ENCODE data around the gene TLE6.
"Not testable (repeated sequence)": the region's sequence is repeated elsewhere in the genome, so short reads cannot be mapped to it uniquely, and the experiment has no call there.

The TLE6 gene

DNA sequence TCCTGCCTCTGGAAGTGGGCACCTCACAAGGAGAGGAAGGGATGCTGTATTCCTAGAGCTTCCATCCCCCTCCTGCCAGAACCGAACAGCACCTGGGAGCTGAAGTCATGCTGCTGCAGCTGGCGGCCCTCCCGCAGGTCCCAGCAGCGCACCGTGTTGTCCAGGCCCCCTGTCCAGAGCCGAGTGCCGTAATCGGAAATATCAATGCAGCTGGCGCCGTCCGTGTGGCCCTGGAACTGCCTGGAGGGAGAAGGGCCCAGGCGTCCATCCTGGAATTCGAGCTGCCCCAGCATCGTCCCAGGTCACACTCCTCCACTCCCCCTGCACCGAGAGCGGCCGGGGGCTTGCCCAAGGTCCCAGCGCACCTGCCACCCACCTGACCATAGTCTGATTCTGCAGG lies 28.0 kb downstream of the TLE6 start:
- DNase-seq = no peak

GRCh38 chr19:3006075-3006767 lies 28.9 kb downstream of the TLE6 start:
- no peak for DNase-seq

DNA sequence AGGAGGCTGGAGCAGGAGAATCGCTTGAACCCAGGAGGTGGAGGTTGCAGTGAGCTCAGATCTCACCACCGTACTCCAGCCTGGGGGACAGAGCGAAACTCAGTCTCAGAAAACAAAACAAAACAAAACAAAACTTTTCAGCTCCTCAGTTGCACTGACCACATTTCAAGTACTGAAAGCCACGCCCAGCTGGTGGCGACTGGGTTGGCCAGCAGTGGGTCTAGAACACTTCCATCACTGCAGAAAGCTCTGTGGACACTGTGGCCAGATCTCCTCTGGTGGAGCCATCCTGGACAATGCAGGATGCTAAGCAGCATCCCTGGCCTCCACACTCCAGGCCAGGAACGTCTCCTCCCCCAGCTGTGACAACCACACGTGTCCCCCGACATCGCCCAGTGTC lies 30.6 kb downstream of the TLE6 start:
- no peak for DNase-seq

- no peak for DNase-seq
These were observed 31.6 kb downstream of the TLE6 start for GRCh38 chr19:3008994-3009393.

GRCh38 chr19:3010871-3011270 lies 33.5 kb downstream of the TLE6 start:
- DNase-seq = no peak

- not testable (repeated sequence) for DNase-seq
These were observed 34.7 kb downstream of the TLE6 start for GRCh38 chr19:3012059-3012458.

- no peak for DNase-seq
These were observed 35.4 kb downstream of the TLE6 start for GRCh38 chr19:3012621-3013262.

GRCh38 chr19:3013263-3013725 lies 35.9 kb downstream of the TLE6 start:
- DNase-seq = no peak

DNA sequence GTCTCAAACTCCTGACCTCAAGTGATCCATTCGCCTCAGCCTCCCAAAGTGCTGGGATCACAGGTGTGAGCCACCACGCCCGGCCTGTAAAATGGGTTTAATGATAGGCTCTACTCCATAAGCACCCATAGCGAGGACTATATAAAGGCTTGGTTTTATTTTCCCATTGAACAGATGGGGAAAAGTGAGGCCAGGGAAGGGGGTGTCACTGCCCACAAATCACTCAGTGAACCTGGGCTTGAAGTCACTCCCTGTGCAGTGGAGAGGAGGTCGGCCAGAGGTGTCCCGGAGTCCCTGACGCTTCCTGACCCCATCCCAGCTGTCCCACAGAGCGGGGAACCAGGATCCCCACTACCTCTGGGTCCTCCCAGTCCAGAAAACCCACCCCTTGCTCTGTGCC lies 36.8 kb downstream of the TLE6 start:
- DNase-seq = no peak

- DNase-seq = no peak
These were observed 38.0 kb downstream of the TLE6 start for GRCh38 chr19:3015126-3016057.

GRCh38 chr19:3017923-3018322 lies 40.6 kb downstream of the TLE6 start:
- DNase-seq = no peak

DNA sequence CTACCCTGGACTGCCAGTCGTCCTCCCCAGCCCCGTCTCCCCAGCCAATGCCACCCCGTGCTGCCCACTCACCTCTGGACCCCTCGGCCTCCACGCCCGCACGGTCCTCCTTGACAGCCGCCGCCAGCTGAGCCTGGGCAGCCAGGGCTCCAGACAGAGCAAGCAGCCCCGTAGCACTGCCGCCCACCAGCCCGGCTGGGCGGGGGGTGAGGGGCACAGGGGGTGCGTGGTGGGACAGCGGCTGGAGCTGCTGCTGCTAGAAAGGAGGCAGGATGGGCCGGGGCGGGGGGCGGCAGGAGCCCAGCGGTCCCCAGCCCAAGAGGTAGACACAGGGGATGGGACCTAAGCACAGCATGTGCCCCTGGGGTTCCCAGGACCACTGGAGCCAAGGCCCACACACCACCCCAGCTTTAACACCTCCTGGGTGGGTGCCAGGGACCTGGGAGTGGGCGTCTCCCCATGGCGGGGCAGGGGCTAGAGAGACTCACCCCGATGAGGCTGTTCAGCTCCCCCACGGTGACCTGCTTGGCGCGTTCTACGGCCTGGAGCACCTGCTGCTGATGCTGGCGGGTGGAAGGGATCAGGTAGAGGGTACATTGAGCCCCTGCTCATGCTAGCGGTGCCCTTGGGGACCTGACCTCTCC lies 42.0 kb downstream of the TLE6 start:
- DNase-seq = no peak

DNA sequence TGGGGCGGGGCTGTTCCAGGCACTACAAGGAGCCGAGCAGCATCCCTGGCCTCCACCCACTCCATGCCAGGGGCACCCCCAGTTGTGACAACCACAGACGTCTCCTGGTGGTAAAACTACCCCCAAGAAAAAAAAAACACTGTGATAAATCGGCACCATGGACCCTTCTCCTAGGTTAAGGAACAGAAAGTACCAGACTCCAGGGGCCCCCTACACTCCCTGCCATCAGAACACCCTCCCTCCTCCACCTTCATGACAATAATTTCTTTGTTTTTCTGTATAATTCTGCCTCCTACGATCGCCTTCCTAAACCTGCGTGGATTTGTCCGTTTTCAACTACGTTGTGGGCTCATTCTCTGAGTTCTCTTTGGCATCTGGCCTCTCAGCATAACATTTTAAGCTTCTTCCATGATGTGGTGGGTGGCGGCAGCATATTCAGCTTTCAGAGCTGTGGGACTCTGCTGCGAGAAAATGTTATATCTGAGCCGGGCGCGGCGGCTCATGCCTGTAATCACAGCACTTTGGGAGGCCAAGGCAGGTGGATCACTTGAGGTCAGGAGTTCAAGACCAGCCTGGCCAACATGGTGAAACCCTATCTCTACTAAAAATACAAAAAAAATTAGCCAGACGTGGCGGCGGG lies 43.1 kb downstream of the TLE6 start:
- no peak for DNase-seq

DNA sequence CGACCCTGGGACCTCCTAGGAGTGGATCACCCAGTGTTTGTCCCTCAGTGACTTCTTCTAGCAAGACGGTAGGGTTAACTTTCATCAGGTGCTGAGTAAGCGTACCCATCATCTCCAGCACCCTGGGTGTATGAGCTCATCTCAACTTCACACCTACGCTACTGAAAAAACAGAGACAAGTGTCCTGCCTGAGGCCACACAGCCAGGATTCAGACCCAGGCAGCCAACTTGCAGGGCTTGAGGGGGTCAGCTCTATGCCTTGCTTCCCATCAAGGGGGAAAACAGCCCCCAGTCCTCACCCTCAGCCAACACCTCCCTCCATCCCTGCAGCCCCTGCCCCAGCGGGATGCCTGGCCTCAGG lies 47.1 kb downstream of the TLE6 start:
- DNase-seq = no peak

DNA sequence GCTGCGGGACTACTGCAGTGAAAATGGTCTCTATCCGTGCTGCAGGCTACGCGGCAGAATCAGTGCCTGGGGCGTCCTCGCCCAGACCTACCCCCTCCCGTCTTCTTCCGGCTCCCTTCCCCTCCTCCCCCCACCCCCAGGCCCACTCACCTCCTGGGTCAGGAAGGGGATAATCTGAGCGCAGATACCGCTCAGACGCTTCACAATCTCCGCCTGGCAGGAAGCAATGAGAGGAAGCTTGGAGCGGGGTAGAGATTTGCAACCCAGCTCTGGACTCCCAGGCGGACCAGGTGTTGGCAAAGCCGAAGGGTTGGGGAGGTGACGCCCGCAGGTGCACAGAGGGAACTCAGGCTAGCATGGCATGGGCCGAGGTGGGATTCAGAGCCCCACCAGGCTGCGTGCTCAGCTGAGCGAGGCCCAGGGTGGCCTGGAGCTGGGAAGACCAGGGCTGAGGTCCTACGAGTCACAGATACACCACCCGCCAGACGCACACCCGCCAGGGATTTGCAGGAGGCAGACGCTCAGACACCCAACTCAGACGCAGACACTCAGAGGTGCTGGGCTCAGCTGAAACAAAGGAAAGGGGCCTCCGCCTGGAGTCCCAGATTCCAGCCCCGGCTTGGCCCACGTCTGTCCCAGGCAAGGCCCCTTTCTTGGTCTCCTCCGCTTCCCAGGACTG lies 47.6 kb downstream of the TLE6 start:
- DNase-seq = peak; percentile 14

- DNase-seq = no peak
These were observed 48.2 kb downstream of the TLE6 start for GRCh38 chr19:3025549-3025886.

DNA sequence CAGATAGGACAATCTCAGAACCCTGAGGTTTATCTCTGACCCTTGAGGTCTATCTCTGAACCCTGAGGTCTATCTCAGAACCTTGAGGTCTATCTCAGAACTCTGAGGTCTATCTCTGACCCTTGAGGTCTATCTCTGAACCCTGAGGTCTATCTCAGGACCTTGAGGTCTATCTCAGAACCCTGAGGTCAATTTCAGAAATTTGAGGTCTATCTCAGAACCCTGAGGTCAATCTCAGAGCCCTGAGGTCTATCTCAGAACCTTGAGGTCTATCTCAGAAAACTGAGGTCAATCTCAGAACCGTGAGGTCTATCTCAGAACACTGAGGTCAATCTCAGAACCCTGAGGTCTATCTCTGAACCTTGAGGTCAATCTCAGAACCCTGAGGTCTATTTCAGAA lies 49.4 kb downstream of the TLE6 start:
- DNase-seq = no peak

GRCh38 chr19:3027292-3027691 lies 49.9 kb downstream of the TLE6 start:
- DNase-seq = no peak

- DNase-seq = no peak
These were observed 50.6 kb downstream of the TLE6 start for GRCh38 chr19:3027981-3028304.

DNA sequence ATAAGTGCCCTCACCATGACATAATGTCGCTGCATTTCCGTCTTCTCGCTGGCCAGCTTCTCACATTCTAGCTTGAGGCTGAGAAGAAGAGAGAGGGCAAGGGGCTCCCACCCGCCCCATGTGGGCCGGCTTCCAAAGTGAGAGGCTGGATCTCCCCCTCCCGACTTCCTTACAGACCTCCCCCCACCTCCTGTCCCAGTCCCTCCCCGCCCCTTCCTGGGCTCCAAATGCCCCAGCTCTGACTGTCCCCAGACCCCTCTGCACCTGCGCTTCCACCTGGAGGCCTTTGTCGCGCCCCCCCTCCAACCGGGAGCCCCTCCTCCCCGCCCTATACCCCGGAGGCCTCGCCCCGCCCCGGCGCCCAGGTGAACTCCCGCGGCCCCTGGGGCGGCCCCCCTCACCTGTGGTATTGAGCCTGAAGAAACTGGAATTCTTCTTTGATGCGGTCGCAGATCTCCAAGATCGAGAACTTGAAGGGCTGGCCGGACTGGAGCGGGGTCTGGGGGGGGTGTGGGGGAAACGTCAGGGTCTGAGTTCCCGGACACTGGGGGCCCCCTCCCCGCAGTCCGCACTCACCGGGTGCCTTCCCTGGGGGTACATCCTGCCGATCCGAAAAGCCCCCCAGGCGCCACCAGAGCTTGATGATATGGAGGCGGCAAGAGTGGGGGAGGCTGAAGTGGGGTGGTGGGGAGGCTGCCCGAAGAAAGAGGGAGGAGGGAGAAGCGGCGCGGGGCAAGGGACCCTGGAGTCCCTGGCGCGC lies 51.1 kb downstream of the TLE6 start:
- DNase-seq = no peak

- no peak for DNase-seq
These were observed 51.9 kb downstream of the TLE6 start, which contains the start of gene TLE2 for GRCh38 chr19:3029065-3029923. TSS of gene TLE2 (minus strand) at chr19:3029280. CDS start at chr19:3028904, 376 bp downstream.

Measured in NCI-H524 treated with DMSO at 0.1 percent for 48 hours (cell line).